ENCODE results near the gene SSR4.

Gene SSR4

GRCh38 chrX:153832728-153833127, 38.3 kb downstream of the SSR4 start:
- no peak for DNase-seq (ENCODE audit: insufficient read length, low spot score)
- TF ChIP-seq, protein P1, sequence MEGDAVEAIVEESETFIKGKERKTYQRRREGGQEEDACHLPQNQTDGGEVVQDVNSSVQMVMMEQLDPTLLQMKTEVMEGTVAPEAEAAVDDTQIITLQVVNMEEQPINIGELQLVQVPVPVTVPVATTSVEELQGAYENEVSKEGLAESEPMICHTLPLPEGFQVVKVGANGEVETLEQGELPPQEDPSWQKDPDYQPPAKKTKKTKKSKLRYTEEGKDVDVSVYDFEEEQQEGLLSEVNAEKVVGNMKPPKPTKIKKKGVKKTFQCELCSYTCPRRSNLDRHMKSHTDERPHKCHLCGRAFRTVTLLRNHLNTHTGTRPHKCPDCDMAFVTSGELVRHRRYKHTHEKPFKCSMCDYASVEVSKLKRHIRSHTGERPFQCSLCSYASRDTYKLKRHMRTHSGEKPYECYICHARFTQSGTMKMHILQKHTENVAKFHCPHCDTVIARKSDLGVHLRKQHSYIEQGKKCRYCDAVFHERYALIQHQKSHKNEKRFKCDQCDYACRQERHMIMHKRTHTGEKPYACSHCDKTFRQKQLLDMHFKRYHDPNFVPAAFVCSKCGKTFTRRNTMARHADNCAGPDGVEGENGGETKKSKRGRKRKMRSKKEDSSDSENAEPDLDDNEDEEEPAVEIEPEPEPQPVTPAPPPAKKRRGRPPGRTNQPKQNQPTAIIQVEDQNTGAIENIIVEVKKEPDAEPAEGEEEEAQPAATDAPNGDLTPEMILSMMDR (IDR thresholded peaks at IDR 0.05; ENCODE audit: insufficient read depth, missing control alignments) = no peak
- FAIRE-seq = no peak

DNA sequence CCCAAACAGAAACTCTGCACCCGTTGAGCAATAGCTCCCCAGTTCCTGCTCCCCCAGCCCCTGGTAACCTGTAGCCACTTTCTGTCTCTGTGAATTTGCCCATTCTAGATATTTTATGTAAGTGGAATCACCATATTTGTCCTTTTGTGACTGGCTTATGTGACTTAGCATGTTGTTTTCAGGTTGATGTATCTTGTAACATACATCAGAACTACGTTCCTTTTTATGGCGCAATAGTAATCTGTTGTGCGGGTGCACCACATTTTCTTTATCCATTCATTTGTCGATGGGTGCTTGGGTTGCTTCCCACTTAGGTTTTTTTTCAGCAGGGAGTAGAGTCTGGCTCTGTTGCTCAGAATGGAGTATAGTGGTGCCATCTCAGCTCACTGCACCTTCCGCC, 42.5 kb downstream of the SSR4 start:
- FAIRE-seq = no peak
- no peak for DNase-seq (ENCODE audit: insufficient read length, low spot score)
- TF ChIP-seq, protein P1 (IDR thresholded peaks at IDR 0.05; ENCODE audit: insufficient read depth, missing control alignments) = no peak

DNA sequence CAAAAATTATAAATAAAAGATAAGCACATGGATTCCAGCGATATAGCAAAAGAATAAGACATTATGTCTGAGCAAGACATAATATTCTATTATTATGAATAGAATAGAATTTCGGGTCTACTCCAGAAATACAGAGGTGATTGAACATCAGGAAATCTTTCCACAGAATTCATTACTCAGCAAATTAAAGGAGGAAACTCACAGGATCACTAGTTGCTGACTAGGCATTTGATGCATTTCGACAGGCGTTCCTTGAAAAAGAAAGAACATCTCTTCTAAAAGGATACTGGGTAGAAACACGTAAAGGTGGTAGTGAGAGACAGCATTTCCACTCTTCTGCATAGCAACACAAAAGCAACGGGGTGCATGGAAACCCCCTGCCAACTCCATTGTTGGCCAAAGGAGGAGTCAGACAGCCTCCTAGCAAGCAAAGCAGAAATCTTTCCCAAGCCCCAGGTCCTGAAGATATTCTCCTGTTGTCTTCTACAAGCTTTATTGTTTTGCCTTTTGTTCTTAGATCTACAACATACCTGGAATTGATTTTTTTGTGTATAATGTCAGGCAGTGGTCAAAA, 50.1 kb downstream of the SSR4 start:
- TF ChIP-seq, protein P1 (IDR thresholded peaks at IDR 0.05; ENCODE audit: insufficient read depth, missing control alignments) = no peak
- DNase-seq (ENCODE audit: insufficient read length, low spot score) (no peak), FAIRE-seq (no peak)

- DNase-seq (ENCODE audit: insufficient read length, low spot score) = no peak
- TF ChIP-seq, protein P1 (IDR thresholded peaks at IDR 0.05; ENCODE audit: insufficient read depth, missing control alignments) = no peak
- no peak for FAIRE-seq
These were observed 50.7 kb downstream of the SSR4 start for GRCh38 chrX:153845195-153845594.

DNA sequence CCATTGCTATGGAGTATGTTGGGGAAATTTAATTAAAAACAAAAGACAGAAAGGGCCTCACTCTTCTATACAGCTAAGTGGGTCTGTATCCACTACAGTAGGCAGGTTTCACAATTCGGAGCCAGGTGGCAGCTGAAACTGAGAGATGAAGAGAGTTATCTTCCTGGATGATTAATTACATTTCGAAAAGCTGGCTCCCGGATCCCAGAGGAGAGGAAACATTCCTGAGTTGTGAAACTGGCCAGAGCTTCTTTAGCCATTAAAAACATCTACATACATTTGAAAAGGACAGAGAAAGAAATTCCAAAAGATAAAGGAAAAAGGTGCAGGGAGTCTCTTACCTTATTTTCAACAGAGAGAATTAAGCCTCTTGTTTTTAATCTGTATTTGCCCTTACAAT, 51.4 kb downstream of the SSR4 start:
- DNase-seq (ENCODE audit: insufficient read length, low spot score) (no peak), FAIRE-seq (no peak)
- TF ChIP-seq, protein P1 (IDR thresholded peaks at IDR 0.05; ENCODE audit: insufficient read depth, missing control alignments) = no peak
